Upper lobe of right lung (tissue), 1 donor: Measurements from ENCODE around the gene ADIPOR2. TPM values are rescaled to one million over a fixed set of nuclear protein-coding genes. Genes with fewer than 3 reads are reported as not detected.

ENCODE experiments used
- ATAC-seq: fragments of 200-7000 bp; cut with Tn5 transposase; one replicate; pipeline ENCODE4 v1.9.1; 2020; ENCODE audit warnings: mild to moderate bottlenecking, moderate library complexity
- DNase-seq: peaks from one replicate; pipeline ENCODE4 v3.0.0-alpha.2; 2020
- H3K27ac ChIP-seq: fragments of 200-600 bp; one replicate; pipeline ENCODE4 v1.8.0; 2022
- H3K27me3 ChIP-seq: fragments of 200-600 bp; one replicate; pipeline ENCODE4 v1.8.0; 2022; ENCODE audit warnings: mild to moderate bottlenecking
- H3K36me3 ChIP-seq: fragments of 200-600 bp; one replicate; pipeline ENCODE4 v1.8.0; 2022
- H3K4me1 ChIP-seq: fragments of 200-600 bp; one replicate; pipeline ENCODE4 v1.8.0; 2022
- H3K4me3 ChIP-seq: fragments of 200-600 bp; one replicate; pipeline ENCODE4 v1.8.0; 2022; ENCODE audit warnings: mild to moderate bottlenecking
- H3K9me3 ChIP-seq: fragments of 200-600 bp; one replicate; pipeline ENCODE4 v1.8.0; 2022
- intact Hi-C: fragments of 100-400 bp; cut with DNase I; formaldehyde crosslinking; loops from one replicate; pipeline ENCODE4 v1.11.0; 2022
- microRNA-seq: library from miRNA; unstranded; fragments of <30 nt; microRNA quantifications from one replicate; pipeline ENCODE4 v1.2.0, GENCODE V29; 2020; ENCODE audit warnings: borderline microRNAs expressed
- total RNA-seq: library from RNA; stranded (reverse); fragmentation: NEBNext Ultra II Directional; extraction: Animal tissue kit (Norgen Biotek cat#: 25700); gene quantifications from one replicate; pipeline ENCODE4 v1.2.1, GENCODE V29; 2021
- TF ChIP-seq, protein P1 (sequence below): fragments of 200-600 bp; IDR thresholded peaks from one replicate; pipeline ENCODE4 v1.8.0; 2022; ENCODE audit warnings: antibody characterized with exemption
- donor health status: DM: no; HTN: yes; CAD: no; lungs with severe emphysema.

Gene ADIPOR2
- total RNA-seq, 1 donor from 2014 or later = 96.0 TPM

DNA sequence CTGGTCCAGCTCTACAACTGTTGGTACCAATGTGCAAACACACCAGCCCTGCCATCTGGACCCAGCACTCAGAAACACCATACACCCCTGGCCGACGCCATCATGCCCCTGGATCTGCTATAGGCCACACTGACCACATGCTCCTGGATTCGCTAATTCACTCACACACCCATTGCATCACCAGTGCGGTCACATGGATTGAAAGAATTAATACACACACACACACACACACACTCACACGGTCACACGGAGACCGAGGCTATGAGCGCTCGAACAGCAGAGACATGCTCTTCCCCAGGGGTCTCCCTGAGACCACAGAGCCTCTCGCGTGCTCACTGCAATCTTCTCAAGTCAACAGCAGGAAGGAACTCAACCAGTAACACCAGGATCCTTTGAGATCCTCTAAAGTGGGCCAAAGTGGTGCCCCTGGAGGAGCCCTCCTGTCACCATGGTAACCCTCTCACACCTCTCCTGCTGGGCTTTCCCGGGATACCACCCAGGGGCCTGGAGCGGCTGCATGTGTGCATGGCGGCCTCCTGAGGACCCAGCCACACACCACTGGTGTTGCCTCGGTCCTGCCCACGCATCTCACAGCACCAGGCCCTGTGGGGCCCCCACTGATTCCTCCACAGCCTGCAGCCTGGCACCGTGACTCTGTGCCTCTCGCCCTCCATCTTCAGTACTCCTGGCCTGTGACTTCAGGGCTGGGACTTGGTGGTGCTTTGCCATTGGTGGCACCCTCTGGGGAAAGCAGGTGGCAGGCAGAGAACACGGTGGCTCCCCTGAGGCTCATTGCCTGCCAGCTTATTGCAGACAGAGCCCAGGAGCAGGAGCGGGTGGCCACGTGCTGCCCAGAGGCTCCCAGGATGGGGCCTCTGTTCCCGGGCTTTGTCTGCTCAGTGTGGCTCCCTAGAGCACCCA, 144.6 kb downstream of the ADIPOR2 start:
- no peaks in the 10 kb centered on the region for H3K4me1 ChIP-seq
- intact Hi-C loops = no loop called here
- ATAC-seq = no peak

DNA sequence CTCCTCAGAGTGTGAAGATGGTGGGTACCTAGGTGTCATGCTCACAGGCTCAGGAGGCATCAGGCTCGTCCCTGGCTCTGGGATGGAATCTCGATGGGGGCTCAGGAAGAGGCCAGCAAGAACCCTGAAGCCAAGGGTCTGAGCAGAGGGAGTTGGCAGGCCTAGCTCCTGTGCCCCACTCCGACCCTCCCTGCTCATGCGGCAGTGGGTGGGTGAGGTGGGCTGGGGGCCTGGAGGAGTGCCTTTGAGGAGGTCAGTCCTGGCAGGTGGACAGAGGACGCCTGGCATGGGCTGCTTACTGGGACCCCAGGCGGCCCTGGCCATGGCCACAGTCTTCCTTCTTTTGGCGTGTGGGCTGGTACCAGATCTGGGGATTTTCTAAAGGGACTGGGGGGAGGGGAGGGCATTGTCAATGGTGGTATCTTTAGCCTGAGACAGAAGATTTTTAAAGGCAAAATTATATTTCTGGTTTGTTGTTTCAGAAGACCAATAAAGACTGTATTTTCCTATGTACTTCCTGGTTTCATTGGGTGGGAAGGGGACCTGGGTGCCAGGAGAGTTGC, 145.5 kb downstream of the ADIPOR2 start:
- TF ChIP-seq, protein P1, sequence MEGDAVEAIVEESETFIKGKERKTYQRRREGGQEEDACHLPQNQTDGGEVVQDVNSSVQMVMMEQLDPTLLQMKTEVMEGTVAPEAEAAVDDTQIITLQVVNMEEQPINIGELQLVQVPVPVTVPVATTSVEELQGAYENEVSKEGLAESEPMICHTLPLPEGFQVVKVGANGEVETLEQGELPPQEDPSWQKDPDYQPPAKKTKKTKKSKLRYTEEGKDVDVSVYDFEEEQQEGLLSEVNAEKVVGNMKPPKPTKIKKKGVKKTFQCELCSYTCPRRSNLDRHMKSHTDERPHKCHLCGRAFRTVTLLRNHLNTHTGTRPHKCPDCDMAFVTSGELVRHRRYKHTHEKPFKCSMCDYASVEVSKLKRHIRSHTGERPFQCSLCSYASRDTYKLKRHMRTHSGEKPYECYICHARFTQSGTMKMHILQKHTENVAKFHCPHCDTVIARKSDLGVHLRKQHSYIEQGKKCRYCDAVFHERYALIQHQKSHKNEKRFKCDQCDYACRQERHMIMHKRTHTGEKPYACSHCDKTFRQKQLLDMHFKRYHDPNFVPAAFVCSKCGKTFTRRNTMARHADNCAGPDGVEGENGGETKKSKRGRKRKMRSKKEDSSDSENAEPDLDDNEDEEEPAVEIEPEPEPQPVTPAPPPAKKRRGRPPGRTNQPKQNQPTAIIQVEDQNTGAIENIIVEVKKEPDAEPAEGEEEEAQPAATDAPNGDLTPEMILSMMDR = no peak
- Histone ChIP-seq H3K9me3 (no peaks in the 10 kb centered on the region), H3K36me3 (no peaks in the 10 kb centered on the region), H3K4me3 (no peak overlapping the region), H3K27me3 (peaks cover 9% of the 10 kb centered on the region), H3K27ac (no peak overlapping the region), H3K4me1 (no peaks in the 10 kb centered on the region)
- ATAC-seq (no peak), DNase-seq (no peak)
- intact Hi-C loops = no loop called here

More for the DNA sequence above, 144.6 kb downstream of the ADIPOR2 start:
- H3K4me3 ChIP-seq = no peak overlapping the region
- no peaks in the 10 kb centered on the region for H3K9me3 ChIP-seq
- TF ChIP-seq, protein P1 = no peak
- H3K27me3 ChIP-seq = peaks cover 17% of the 10 kb centered on the region
- DNase-seq = no peak
- no peaks in the 10 kb centered on the region for H3K36me3 ChIP-seq
- no peak overlapping the region for H3K27ac ChIP-seq

DNA sequence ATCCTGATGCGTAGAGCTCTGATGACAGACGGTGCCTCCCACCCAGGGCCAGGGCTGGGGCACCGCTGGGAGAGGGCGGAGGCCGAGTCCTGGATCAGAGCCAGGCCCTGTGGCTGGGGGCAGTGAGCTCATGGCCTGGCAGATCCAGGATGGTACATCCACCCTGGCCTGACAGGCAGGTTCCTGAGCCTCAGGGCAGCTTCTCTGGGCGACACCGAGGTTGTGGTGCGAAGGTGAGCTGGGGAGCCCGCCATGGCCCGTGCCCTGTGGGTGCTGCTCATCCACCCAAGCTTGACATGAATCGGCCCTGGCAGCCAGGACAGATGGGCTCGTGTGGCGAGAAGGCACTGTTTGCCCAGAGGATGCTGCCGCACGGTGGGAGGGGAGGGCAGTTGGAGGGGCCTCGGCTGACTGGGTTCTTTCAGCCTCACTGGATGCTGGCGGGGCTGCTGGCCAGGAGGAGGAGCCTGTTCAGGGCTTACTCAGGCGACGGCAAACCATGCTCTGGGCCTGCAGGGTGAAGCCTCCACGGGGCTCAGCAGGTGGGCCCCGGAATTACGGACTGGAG, 146.1 kb downstream of the ADIPOR2 start:
- Histone ChIP-seq H3K27ac (no peak overlapping the region), H3K9me3 (no peaks in the 10 kb centered on the region), H3K4me3 (no peak overlapping the region), H3K36me3 (no peaks in the 10 kb centered on the region), H3K27me3 (peaks cover 4% of the 10 kb centered on the region), H3K4me1 (no peaks in the 10 kb centered on the region)
- DNase-seq = no peak
- TF ChIP-seq, protein P1 = no peak
- ATAC-seq = no peak
- intact Hi-C loops = no loop called here

DNA sequence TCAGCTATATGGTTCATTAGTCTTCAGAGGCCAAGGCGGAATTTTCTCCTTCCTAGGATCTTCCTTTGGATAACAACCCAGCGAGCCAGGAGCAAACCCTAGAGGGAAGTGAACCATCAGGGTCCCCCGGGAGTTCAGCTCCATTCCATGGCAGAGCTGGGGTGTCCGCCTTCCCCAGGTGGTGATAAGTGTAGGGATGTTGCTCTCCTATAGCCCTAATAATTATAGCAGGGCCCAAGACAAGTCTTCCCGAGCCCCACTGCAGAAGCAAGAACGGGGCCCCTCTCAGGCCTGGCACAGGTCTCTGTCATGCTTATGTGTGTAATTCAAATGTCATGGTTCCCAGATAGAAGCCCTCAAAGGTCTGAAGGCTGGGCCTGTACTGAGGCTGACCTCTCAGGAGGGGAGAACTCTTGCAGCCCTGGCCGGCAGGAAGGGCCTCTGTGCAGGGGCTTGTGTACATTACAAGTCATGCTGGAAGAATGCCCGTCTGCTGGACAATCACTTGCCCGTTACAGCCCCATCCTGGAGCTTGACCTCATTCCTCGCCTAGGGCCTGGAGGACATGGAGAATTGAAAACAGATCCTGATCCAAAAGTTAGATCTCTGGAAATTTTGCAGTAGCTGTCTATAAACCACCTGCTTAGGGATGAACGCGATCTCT, 146.8 kb downstream of the ADIPOR2 start:
- DNase-seq = no peak
- no peak overlapping the region for H3K4me3 ChIP-seq
- no peak for ATAC-seq
- no peaks in the 10 kb centered on the region for H3K4me1 ChIP-seq
- TF ChIP-seq, protein P1 = no peak
- peaks cover 9% of the 10 kb centered on the region for H3K27me3 ChIP-seq
- no peaks in the 10 kb centered on the region for H3K9me3 ChIP-seq
- no peak overlapping the region for H3K27ac ChIP-seq
- H3K36me3 ChIP-seq = no peaks in the 10 kb centered on the region
- intact Hi-C loops = no loop called here

Small RNA genes lying within 50 kb of the gene (microRNA-seq; reads per million reads assigned to microRNA genes)
- not detected for gene MIR3649

Other genes with a start within 250 kb of the ADIPOR2 start
- 17.3 TPM for gene FBXL14, start 96.5 kb upstream of the ADIPOR2 start, total RNA-seq
- gene WNT5B, start 61.8 kb upstream of the ADIPOR2 start, total RNA-seq = 2.3 TPM
- not detected for gene LRTM2, start 129.5 kb downstream of the ADIPOR2 start, total RNA-seq
- 5.5 TPM for gene CACNA2D4, start 227.6 kb downstream of the ADIPOR2 start, total RNA-seq